Activated CD4-positive, alpha-beta T cell treated with anti-CD3 and anti-CD28 coated beads, Interleukin-2, amount 10 ng/mL, durations not matched to agents 24 days and 14 days (primary cell): Measurements from ENCODE around the gene VWC2. TPM values are rescaled to one million over a fixed set of nuclear protein-coding genes. Genes with fewer than 3 reads are reported as not detected.

Experiments used
- DNase-seq: peaks from one replicate; pipeline ENCODE4 v3.0.0; 2022
- H3K27ac Mint-ChIP-seq: one replicate; pipeline ENCODE4 v1.8.0; 2022; ENCODE audit warnings: mild to moderate bottlenecking, mixed read lengths
- H3K27me3 Mint-ChIP-seq: one replicate; pipeline ENCODE4 v1.8.0; 2022; ENCODE audit warnings: mixed read lengths
- H3K36me3 Mint-ChIP-seq: one replicate; pipeline ENCODE4 v1.8.0; 2022; ENCODE audit warnings: low read depth, mild to moderate bottlenecking, mixed read lengths
- H3K4me1 Mint-ChIP-seq: one replicate; pipeline ENCODE4 v1.8.0; 2021; ENCODE audit warnings: mixed read lengths
- H3K4me3 Mint-ChIP-seq: one replicate; pipeline ENCODE4 v1.8.0; 2022; ENCODE audit warnings: mild to moderate bottlenecking, moderate library complexity, mixed read lengths
- H3K9me3 Mint-ChIP-seq: one replicate; pipeline ENCODE4 v1.8.0; 2021; ENCODE audit warnings: mixed read lengths
- intact Hi-C: fragments of 100-400 bp; cut with micrococcal nuclease; formaldehyde crosslinking; loops from one replicate; pipeline ENCODE4 v1.15.1; 2023
- total RNA-seq: library from RNA; stranded (reverse); gene quantifications from 2 replicates; pipeline ENCODE4 v1.2.3, GENCODE V29; 2022

Gene VWC2
- not detected in 2 replicates for total RNA-seq

GRCh38 chr7:49773218-49773935 is at the start of gene VWC2:
Gene VWC2 (plus strand): TSS chr7:49773638. CDS start chr7:49775436, 1,798 bp downstream.
- Mint-ChIP-seq H3K4me3 (peak within 1 kb of the TSS; percentile 30), H3K9me3 (no peaks in the 10 kb centered on the region), H3K27ac (peak within 1 kb of the TSS; percentile 39), H3K36me3 (no peaks in the 10 kb centered on the region), H3K4me1 (peaks cover 4% of the 10 kb centered on the region), H3K27me3 (peaks cover 61% of the 10 kb centered on the region)
- DNase-seq = no peak
- intact Hi-C loops = no loop called here

GRCh38 chr7:49724071-49724470 is 49.4 kb upstream of the VWC2 start:
- Mint-ChIP-seq H3K27ac (no peak overlapping the region), H3K27me3 (no peaks in the 10 kb centered on the region), H3K9me3 (no peaks in the 10 kb centered on the region), H3K4me3 (no peak overlapping the region), H3K4me1 (no peaks in the 10 kb centered on the region), H3K36me3 (no peaks in the 10 kb centered on the region)
- DNase-seq = no peak
- intact Hi-C loops = no loop called here

GRCh38 chr7:49731836-49732235 is 41.6 kb upstream of the VWC2 start:
- Mint-ChIP-seq H3K27ac (no peak overlapping the region), H3K4me1 (no peaks in the 10 kb centered on the region), H3K36me3 (no peaks in the 10 kb centered on the region), H3K4me3 (no peak overlapping the region), H3K9me3 (no peaks in the 10 kb centered on the region), H3K27me3 (no peaks in the 10 kb centered on the region)
- intact Hi-C loops = no loop called here
- no peak for DNase-seq

- no peaks in the 10 kb centered on the region for H3K4me1 Mint-ChIP-seq
- peaks cover 4% of the 10 kb centered on the region for H3K27me3 Mint-ChIP-seq
- no peak overlapping the region for H3K4me3 Mint-ChIP-seq
- H3K9me3 Mint-ChIP-seq = no peaks in the 10 kb centered on the region
- no peaks in the 10 kb centered on the region for H3K36me3 Mint-ChIP-seq
- intact Hi-C loops = no loop called here
- no peak overlapping the region for H3K27ac Mint-ChIP-seq
- DNase-seq = no peak
Observed at GRCh38 chr7:49762666-49763065, 10.8 kb upstream of the VWC2 start.

- H3K4me1 Mint-ChIP-seq = no peaks in the 10 kb centered on the region
- intact Hi-C loops = no loop called here
- peaks cover 4% of the 10 kb centered on the region for H3K27me3 Mint-ChIP-seq
- DNase-seq = no peak
- H3K36me3 Mint-ChIP-seq = no peaks in the 10 kb centered on the region
- no peaks in the 10 kb centered on the region for H3K9me3 Mint-ChIP-seq
- H3K4me3 Mint-ChIP-seq = no peak overlapping the region
- no peak overlapping the region for H3K27ac Mint-ChIP-seq
Observed at GRCh38 chr7:49763791-49764190, 9.6 kb upstream of the VWC2 start.

GRCh38 chr7:49766966-49767365 is 6.5 kb upstream of the VWC2 start:
- Mint-ChIP-seq H3K9me3 (no peaks in the 10 kb centered on the region), H3K27me3 (peaks cover 20% of the 10 kb centered on the region), H3K4me3 (no peak overlapping the region), H3K27ac (no peak overlapping the region), H3K4me1 (no peaks in the 10 kb centered on the region), H3K36me3 (no peaks in the 10 kb centered on the region)
- no peak for DNase-seq
- intact Hi-C loops = no loop called here

- no peaks in the 10 kb centered on the region for H3K4me1 Mint-ChIP-seq
- no peak overlapping the region for H3K27ac Mint-ChIP-seq
- H3K9me3 Mint-ChIP-seq = no peaks in the 10 kb centered on the region
- H3K4me3 Mint-ChIP-seq = no peak overlapping the region
- DNase-seq = peak; percentile 45
- no peaks in the 10 kb centered on the region for H3K36me3 Mint-ChIP-seq
- intact Hi-C loops = no loop called here
- peaks cover 27% of the 10 kb centered on the region for H3K27me3 Mint-ChIP-seq
Observed at GRCh38 chr7:49767719-49768118, 5.7 kb upstream of the VWC2 start.

- Mint-ChIP-seq H3K27ac (no peak overlapping the region), H3K4me1 (peaks cover 4% of the 10 kb centered on the region), H3K27me3 (peaks cover 32% of the 10 kb centered on the region), H3K36me3 (no peaks in the 10 kb centered on the region), H3K9me3 (no peaks in the 10 kb centered on the region), H3K4me3 (no peak overlapping the region)
- intact Hi-C loops = no loop called here
- no peak for DNase-seq
Observed at GRCh38 chr7:49768254-49768653, 5.2 kb upstream of the VWC2 start.

- intact Hi-C loops = no loop called here
- H3K4me3 Mint-ChIP-seq = no peak overlapping the region
- H3K36me3 Mint-ChIP-seq = no peaks in the 10 kb centered on the region
- no peaks in the 10 kb centered on the region for H3K9me3 Mint-ChIP-seq
- no peak overlapping the region for H3K27ac Mint-ChIP-seq
- peaks cover 33% of the 10 kb centered on the region for H3K27me3 Mint-ChIP-seq
- H3K4me1 Mint-ChIP-seq = peaks cover 4% of the 10 kb centered on the region
- no peak for DNase-seq
Observed at GRCh38 chr7:49768835-49769234, 4.6 kb upstream of the VWC2 start.

GRCh38 chr7:49769285-49769857 is 4.1 kb upstream of the VWC2 start:
- no peaks in the 10 kb centered on the region for H3K9me3 Mint-ChIP-seq
- intact Hi-C loops = no loop called here

GRCh38 chr7:49770838-49771237 is 2.6 kb upstream of the VWC2 start:
- Mint-ChIP-seq H3K27ac (no peak overlapping the region), H3K4me1 (peaks cover 4% of the 10 kb centered on the region), H3K4me3 (no peak overlapping the region), H3K9me3 (no peaks in the 10 kb centered on the region), H3K36me3 (no peaks in the 10 kb centered on the region), H3K27me3 (peaks cover 40% of the 10 kb centered on the region)
- intact Hi-C loops = no loop called here
- DNase-seq = no peak

More at GRCh38 chr7:49769285-49769857, 4.1 kb upstream of the VWC2 start:
- H3K27ac Mint-ChIP-seq = no peak overlapping the region
- no peak for DNase-seq
- H3K4me1 Mint-ChIP-seq = peaks cover 4% of the 10 kb centered on the region
- H3K36me3 Mint-ChIP-seq = no peaks in the 10 kb centered on the region
- H3K4me3 Mint-ChIP-seq = no peak overlapping the region
- H3K27me3 Mint-ChIP-seq = peaks cover 33% of the 10 kb centered on the region

GRCh38 chr7:49771427-49772176 is 1.8 kb upstream of the VWC2 start:
- H3K27ac Mint-ChIP-seq = no peak overlapping the region
- H3K9me3 Mint-ChIP-seq = no peaks in the 10 kb centered on the region
- DNase-seq = no peak
- intact Hi-C loops = no loop called here
- no peaks in the 10 kb centered on the region for H3K36me3 Mint-ChIP-seq
- no peak overlapping the region for H3K4me3 Mint-ChIP-seq
- H3K27me3 Mint-ChIP-seq = peaks cover 48% of the 10 kb centered on the region
- H3K4me1 Mint-ChIP-seq = peaks cover 4% of the 10 kb centered on the region

- peak overlapping the region; percentile 30 for H3K4me3 Mint-ChIP-seq
Observed at GRCh38 chr7:49772916-49773217, 571 bp upstream of the VWC2 start.

GRCh38 chr7:49773936-49774458 is 559 bp downstream of the VWC2 start:
- Mint-ChIP-seq H3K27me3 (peaks cover 66% of the 10 kb centered on the region), H3K9me3 (no peaks in the 10 kb centered on the region), H3K36me3 (no peaks in the 10 kb centered on the region), H3K4me1 (peaks cover 4% of the 10 kb centered on the region), H3K4me3 (no peak overlapping the region), H3K27ac (no peak overlapping the region)
- intact Hi-C loops = no loop called here
- DNase-seq = no peak

More at GRCh38 chr7:49772916-49773217, 571 bp upstream of the VWC2 start:
- H3K4me1 Mint-ChIP-seq = peaks cover 4% of the 10 kb centered on the region
- H3K36me3 Mint-ChIP-seq = no peaks in the 10 kb centered on the region
- no peaks in the 10 kb centered on the region for H3K9me3 Mint-ChIP-seq
- peaks cover 59% of the 10 kb centered on the region for H3K27me3 Mint-ChIP-seq
- peak overlapping the region; percentile 39 for H3K27ac Mint-ChIP-seq
- intact Hi-C loops = no loop called here
- no peak for DNase-seq
